GM12872 (cell line): ENCODE data around the gene TRIP13.
A peak's percentile ranks its signal among the peaks of the same experiment; 100 is the strongest.

Experiments
- TF ChIP-seq, protein P1 (sequence below): IDR thresholded peaks from 3 replicates; pipeline ENCODE4 v1.5.1; 2011; ENCODE audit warnings: low read depth, mild to moderate bottlenecking, low read length, moderate library complexity; ENCODE audit not compliant: insufficient read depth

Gene TRIP13

DNA sequence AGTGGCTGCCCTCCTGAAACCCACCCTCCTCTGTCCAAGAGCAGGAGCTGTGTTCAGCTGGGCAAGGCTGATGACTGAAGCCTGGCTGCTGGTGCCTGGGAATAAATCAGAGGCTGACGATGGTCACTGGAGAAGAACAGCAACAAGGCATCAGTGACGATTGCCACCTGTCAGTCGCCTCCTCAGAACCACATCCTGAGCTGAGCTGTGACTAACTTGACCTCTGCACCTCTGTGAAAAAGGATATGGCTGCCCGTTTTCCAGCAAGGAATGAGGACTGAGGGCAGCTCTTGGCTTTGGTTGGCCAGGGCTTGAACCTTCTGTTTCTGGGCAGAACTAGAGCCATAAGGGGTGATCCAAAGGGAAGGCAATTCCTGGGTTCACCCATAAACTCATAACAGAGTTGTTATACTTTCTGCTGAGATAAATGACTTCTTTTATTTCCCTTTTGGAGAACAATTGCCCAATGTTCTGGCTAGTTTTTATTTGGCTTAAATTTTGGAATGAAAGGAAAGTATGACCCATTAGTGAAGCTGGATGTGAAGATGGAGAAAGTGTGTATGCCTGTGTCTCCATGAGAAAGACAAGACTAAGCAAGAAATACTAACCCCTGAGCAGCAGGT, 40.1 kb downstream of the TRIP13 start:
- TF ChIP-seq, protein P1, sequence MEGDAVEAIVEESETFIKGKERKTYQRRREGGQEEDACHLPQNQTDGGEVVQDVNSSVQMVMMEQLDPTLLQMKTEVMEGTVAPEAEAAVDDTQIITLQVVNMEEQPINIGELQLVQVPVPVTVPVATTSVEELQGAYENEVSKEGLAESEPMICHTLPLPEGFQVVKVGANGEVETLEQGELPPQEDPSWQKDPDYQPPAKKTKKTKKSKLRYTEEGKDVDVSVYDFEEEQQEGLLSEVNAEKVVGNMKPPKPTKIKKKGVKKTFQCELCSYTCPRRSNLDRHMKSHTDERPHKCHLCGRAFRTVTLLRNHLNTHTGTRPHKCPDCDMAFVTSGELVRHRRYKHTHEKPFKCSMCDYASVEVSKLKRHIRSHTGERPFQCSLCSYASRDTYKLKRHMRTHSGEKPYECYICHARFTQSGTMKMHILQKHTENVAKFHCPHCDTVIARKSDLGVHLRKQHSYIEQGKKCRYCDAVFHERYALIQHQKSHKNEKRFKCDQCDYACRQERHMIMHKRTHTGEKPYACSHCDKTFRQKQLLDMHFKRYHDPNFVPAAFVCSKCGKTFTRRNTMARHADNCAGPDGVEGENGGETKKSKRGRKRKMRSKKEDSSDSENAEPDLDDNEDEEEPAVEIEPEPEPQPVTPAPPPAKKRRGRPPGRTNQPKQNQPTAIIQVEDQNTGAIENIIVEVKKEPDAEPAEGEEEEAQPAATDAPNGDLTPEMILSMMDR: no peak

DNA sequence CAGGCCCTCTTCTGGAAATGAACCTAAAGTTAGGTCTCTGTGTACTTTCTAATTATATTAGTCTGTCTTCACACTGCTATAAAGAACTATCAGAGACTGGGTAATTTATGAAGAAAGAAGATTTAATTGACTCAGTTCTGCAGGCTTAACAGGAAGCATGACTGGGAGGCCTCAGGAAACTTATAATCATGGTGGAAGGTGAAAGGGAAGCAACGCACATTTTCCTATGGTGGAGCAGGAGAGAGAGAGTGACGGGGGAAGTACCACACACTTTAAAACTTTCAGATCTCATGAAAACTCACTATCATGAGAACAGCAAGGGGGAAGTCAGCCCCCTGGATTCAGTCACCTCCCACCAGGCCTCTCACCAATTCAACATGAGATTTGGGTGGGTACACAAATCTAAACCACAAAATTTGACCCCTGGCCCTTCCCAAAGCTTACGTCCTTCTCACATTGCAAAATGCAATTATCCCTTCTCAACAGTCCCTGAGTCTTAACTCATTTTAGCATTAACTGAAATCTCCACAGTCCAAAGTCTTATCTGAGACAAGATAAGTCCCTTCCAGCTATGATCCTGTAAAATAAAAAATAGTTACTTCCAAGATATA, 40.7 kb downstream of the TRIP13 start:
- TF ChIP-seq, protein P1: no peak

DNA sequence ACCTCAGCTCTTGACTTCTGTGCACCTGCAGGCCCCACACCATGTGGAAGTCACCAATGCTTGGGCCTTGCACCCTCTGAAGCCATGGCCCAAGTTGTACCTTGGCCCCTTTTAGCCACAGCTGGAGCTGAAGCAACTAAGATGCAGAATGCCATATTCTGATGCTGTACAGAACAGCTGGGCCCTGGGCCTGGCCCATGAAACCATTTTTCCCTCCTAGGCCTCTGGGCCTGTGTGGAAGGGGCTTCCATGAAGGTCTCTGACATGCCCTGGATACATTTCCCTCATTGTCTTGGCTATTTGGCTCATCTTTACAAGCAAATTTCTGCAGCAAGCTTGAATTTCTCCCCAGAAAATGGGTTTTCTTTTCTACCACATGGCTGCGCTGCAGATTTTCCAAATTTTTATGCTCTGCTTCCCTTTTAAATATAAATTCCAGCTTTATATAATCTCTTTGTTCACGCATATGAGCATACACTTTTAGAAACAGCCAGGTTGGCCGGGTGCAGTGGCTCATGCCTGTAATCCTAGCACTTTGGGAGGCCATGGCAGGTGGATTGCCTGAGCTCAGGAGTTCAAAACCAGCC, 41.8 kb downstream of the TRIP13 start:
- TF ChIP-seq, protein P1: 0 out of 3 replicates have a peak, but pooled peaks have one; percentile 2

DNA sequence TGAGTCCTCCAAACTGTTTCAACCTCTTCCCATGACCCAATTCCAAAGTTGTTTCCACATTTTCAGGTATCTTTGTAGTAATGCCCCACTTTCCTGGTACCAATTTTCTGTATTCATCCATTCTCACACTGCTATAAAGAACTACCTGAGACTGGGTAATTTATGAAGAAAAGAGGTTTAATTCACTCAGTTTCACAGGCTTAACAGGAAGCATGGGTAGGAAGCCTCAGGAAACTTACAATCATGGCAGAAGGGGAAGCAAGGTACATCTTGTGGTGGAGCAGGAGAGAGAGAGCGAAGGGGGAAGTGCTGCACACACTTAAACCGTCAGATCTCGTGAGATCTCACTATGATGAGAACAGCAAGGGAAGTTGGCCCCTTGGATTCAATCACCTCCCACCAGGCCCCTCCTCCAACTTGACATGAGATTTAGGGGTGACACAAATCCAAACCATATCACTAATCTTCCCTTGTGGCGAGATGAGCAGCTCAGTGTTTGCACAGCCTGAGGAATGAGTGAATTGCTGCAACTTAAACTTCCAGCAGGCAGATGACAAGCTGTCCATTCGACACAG, 42.9 kb downstream of the TRIP13 start:
- TF ChIP-seq, protein P1: no peak

DNA sequence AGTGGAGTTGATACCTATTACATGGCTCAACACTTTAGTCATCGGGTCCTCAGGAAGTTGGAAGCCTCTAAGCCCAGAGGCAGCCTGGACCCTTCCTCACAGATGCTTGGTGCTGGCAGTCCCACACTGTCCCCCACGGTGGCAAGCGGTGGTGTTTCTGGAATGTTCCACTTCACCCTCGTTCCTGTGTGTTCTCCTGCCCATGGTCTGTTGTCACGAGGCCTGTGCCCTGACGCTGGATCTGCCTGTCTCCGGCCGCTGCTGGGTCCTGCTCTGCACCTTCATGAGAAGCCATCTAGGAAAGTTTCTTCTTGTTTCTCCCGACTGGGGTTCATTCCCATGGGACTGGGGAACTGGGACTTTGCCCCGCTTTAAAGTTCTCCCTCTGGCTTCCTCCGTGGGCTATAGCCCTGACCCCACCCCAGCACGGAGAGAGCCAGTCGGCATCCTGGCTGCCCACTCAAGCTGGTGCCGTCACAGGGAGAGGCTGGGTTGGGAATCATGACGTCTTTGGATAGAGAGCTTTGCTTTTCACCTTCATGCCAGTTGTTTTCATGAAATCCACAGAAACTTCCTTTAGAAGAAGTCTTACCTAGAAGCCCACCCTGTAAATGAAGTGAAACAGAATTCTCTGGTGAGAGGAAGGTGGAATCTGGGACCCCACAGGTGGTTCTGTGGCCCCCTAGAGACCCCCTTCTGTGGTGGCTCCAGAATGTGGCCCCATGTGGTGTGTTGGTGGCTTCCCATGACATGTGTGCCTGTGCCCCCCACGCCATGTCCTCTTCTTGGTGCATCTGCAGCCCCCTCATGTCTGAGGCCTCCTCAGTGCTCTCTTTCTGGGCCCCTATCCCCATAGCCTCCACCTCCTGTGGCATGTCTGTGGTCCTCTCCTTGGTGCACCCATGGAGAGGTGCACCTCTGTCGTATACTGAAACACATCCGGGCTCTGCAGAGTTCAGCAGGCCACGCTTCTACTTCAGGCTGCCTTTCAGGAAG, 43.8 kb downstream of the TRIP13 start:
- TF ChIP-seq, protein P1: no peak

DNA sequence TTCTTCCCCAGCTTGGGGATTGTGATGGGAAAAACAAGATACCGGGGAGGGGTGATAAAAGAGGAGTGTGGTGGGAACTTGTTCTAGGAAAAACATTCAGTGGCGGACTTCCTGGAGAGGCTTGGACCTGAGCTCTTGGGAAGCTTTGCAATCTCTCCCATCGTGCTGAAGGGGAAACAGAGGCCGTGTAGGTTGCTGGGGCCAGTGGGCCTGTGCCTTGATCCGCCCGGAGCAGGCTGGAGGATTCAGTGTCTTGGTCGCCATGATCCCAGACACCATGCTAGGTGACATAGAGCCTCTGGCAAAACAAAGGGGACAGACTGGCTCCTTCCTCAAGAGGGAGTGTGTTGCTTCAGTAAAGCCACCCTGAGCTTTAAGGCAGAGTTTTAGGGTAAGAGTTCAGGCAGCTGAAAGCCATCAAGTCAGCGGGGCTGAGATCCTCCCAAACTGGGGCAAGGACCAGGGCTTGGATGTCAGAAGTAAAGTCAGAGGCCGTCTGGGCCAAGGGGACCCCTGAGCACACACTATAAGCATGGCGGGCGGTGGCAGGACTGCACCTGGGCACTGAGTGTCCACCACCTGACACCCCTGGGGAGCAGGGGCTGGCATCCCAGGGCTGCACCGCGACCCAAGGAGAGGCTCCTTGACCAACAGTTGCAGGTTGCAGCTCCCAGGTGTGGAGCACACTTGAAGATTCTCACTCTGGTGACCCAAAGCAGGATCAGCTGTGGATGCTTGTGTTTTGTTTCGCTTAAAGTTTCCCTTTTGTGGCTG, 44.7 kb downstream of the TRIP13 start:
- TF ChIP-seq, protein P1: no peak
